Ramos (cell line): ENCODE data around the gene POU2F1.

Source experiments
- in situ Hi-C: fragments of 300-500 bp; cut with MboI; formaldehyde crosslinking; loops from one replicate; pipeline ENCODE4 v1.14.3; 2022; ENCODE audit warnings: low sequenced_read_pairs; ENCODE audit not compliant: unreplicated experiment

POU2F1 gene

GRCh38 chr1:167220537-167221125 lies at the start of gene POU2F1:
TSS of gene POU2F1 (plus strand) at chr1:167220886. CDS start at chr1:167220898, 12 bp downstream.
- in situ Hi-C loops = no loop called here

- in situ Hi-C loops = no loop called here
These were observed 49.3 kb upstream of the POU2F1 start for GRCh38 chr1:167171286-167171929.

GRCh38 chr1:167173516-167174184 lies 47.0 kb upstream of the POU2F1 start:
- in situ Hi-C loops = no loop called here

- in situ Hi-C loops = no loop called here
These were observed 44.8 kb upstream of the POU2F1 start for GRCh38 chr1:167175901-167176300.

DNA sequence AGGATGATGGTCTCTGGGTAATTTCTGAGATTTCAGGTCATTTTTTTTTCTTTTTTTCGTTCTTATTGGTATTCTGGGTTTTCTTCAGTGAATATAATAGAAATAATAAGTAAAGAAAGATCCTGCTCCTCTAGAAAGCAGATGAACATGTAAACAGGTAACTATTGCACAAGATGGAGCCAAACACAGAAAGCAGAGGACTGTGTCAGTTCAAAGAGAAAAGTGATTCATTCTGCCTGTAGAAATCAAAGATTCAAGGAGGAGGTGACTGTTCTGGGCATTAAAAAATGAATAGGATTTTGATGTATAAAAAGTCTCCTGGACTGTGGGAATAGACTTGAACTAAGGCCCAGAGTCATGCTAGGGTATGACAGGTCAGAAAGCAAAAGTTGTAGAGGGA lies 41.9 kb upstream of the POU2F1 start:
- in situ Hi-C loops = no loop called here

DNA sequence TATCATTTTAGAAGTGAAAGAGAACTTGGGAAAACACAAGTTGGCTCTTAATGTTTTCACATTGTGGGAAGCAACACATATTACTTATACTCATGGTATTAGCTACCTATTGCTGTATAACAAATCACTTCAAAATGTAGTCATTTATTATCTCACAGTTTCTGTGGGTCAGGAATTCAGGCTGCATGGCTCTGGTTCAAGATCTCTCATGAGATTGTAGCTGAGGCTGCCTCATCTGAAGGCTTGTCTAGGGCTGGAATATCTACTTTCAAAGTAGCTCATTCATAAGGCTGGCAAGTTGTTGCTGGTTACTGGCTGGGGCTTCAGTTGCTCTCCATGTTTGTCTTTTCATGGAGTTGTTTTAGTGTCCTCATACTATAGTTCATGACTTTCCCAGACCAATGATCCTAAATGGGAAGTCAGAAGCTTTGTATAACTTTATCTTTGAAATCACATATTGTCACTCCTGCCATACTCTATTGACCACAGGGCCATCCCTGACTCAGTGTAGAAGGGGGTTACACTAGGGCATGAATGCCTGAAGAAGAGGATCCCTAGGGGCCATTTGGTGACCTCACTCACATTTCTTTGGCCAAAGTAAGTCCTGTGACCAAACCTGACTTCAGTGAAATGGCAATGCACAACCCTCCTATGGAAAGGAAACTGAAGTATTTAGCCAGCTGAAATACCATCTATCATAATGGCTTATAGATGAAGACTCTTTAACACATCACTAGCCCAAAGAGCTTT lies 37.9 kb upstream of the POU2F1 start:
- in situ Hi-C loops = no loop called here

- in situ Hi-C loops = no loop called here
These were observed 36.6 kb upstream of the POU2F1 start for GRCh38 chr1:167184081-167184480.

GRCh38 chr1:167185062-167185461 lies 35.6 kb upstream of the POU2F1 start:
- in situ Hi-C loops = no loop called here

- in situ Hi-C loops = no loop called here
These were observed 34.6 kb upstream of the POU2F1 start for GRCh38 chr1:167185974-167186657.

GRCh38 chr1:167186771-167187170 lies 33.9 kb upstream of the POU2F1 start:
- in situ Hi-C loops = no loop called here

DNA sequence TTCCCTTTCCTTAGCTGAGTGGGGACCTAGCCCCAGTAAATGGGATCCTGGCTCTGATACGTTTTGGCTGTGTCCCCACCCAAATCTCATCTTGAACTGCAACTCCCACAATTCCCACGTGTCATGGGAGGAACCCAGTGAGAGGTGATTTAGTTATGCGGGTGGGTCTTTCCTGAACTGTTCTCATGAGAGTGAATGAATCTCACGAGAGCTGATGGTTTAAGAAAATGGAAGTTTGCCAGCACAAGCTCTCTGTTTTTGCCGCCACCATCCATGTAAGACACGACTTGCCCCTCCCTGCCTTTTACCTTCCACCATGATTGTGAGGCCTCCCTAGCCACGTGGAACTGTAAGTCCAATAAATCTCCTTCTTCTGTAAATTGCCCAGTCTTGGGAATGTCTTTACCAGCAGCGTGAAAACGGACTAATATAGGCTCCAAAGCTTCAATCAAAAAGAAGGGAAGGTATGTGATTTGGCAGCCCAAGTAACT lies 29.9 kb upstream of the POU2F1 start:
- in situ Hi-C loops = no loop called here

DNA sequence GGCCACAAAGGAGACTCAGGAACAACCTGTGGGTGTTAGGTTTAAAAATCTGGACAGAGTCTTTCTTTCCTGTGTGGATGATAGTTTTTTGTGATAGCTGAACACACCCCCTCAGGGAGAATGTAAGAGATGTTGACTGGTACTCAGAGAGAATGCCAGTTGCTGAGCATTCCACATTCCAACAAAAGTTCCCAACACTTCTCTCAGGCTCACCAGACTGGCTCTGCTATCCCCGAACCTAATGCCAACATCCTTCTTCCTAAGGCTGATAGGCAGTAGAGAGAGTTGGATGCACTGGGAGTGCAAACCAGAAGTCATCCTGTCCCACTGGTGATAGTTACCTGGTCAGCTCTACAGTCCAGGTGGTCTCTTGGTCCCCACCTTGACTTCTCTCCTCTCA lies 28.7 kb upstream of the POU2F1 start:
- in situ Hi-C loops = no loop called here

GRCh38 chr1:167194182-167194581 lies 26.5 kb upstream of the POU2F1 start:
- in situ Hi-C loops = no loop called here

- in situ Hi-C loops = no loop called here
These were observed 24.5 kb upstream of the POU2F1 start for GRCh38 chr1:167196166-167196565.

GRCh38 chr1:167197236-167197635 lies 23.4 kb upstream of the POU2F1 start:
- in situ Hi-C loops = no loop called here

DNA sequence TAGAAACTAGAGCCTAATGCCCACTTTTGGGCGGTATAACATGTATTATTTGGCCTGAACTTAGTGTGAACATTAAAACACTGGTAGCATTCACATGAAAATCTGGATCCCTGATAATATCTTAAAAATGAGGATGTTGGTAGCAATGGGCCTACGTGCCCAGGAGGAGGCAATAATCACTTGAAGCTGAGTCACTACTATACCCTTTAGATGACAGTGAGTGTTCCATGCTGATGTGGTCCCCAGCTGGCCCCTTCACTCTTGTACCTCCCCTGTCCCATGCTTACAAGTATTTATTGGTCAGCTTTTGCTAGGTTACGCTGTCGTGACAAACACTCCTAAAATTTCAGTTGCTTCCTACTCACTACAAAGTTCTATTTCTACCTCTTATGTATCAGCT lies 23.0 kb upstream of the POU2F1 start:
- in situ Hi-C loops = no loop called here

DNA sequence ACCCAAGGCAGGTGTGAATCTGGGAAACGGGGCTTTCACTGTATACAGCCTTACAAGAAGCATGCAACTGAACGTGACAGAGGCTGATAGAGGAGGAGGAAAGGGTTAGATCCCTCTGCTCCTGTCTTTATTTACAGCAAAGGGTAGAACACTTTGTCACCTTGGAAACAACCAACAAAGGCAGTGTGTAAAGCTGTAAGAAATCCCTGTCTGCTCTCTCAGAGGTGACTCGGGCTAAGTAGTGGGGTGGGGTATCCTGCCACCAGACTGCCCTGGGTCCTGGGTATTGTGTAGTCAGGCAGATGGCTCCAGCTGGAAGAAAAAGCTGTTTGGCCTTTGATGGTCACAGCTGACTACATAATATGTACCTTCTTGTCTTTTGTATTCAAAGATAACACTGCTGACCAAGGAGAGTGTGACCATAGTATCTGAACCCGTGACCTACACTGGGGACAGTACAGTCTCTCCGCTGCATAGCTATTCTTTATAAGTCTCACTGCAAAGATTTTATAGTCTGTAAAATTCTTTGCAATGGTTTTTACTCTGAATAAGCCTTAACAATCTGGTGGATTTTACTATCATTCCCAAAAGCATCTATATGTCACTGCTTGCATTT lies 22.1 kb upstream of the POU2F1 start:
- in situ Hi-C loops = no loop called here

DNA sequence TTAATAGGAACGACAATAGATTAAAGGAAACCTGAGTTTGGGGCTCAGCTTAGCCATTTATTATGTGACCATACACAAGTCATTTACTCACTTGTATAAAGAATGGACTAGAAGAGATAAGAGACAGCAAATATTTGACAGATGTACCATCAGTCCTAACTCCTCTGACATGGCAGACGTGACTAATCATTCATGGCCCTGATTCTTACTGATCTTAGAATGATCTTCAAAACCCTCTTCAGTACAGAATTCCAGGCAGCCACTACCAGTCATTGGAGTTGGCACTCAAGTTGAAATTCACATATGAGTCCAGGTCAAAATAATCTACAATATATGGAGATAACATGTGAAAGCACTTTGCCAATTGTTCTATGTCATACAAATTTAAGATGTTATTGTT lies 21.0 kb upstream of the POU2F1 start:
- in situ Hi-C loops = no loop called here

DNA sequence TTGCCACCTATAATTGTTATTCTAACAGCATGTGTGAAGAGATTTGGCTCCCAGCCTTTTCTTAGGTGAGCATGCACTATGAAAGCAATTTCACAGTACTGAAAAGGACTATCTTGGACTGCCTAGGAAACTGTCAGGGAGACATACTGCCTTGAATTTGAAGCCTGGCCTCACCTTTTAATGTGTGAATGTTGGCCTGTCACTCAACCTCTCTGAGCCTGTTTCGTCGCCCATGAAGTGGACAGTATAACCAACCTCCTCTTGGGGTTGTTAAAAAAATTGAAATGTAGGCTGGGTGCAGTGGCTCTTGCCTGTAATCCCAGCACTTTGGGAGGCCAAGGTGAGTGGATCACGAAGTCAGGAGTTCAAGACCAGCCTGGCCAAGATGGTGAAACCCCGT lies 20.4 kb upstream of the POU2F1 start:
- in situ Hi-C loops = no loop called here

DNA sequence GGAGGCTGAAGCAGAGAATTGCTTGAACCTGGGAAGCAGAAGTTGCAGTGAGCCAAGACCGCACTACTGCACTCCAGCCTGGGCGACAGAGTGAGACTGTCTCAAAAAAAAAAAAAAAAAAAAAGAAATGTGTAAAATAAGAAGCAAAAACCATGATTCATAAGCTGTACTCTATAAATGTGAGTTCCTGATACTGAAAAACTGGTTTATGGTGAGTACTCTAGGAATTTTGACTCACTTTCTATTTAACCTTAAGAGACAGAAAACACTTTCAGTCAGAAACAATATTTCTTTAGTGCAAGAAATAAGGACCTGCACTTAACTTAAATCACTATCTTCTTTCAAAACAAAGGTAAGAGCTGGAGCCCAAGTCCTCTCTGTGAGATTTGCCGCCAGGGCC lies 19.9 kb upstream of the POU2F1 start:
- in situ Hi-C loops = no loop called here
